ENCODE measurements around the gene DNTTIP2. TPM values are rescaled to one million over a fixed set of nuclear protein-coding genes. Genes with fewer than 3 reads are reported as not detected.

The DNTTIP2 gene
- total and polyA plus RNA-seq, 8 donors, result 8.7 to 107 (median 45.6) TPM

GRCh38 chr1:93841771-93842170 lies 37.2 kb downstream of the DNTTIP2 start:
- DNase-seq, result no peak
- H3K27ac ChIP-seq, result no peak overlapping the region
- TF ChIP-seq POLR2AphosphoS5 (IDR thresholded peaks at IDR 0.05) (no peak), POLR2A (IDR thresholded peaks at IDR 0.05) (no peak), CTCF (IDR thresholded peaks at IDR 0.05) (no peak), EP300 (IDR thresholded peaks at IDR 0.05) (no peak)
- intact Hi-C loops (cut with DNase I; ENCODE audit: low total_unique reads), result loop anchor here (10.0 kb wide), 1 partner anchor 207 kb away; no protein-coding TSS in a partner anchor
- no peaks in the 10 kb centered on the region for H3K36me3 ChIP-seq
- H3K27me3 ChIP-seq, result no peaks in the 10 kb centered on the region
- 94 to 97% (median 96%) methylated on average over 3 of the region's 3 CpGs for WGBS, 5 donors
- peaks cover 5 to 29% (median 21%) of the 10 kb centered on the region in 4 donors for H3K4me1 ChIP-seq
- H3K4me3 ChIP-seq, result no peak overlapping the region
- no peaks in the 10 kb centered on the region for H3K9me3 ChIP-seq

GRCh38 chr1:93840956-93841482 lies 38.0 kb downstream of the DNTTIP2 start:
- WGBS, 5 donors, result 87 to 96% (median 91%) methylated on average over 4 of the region's 4 CpGs
- no peak overlapping the region for H3K4me3 ChIP-seq
- no peaks in the 10 kb centered on the region for H3K36me3 ChIP-seq
- peaks cover 5 to 29% (median 19%) of the 10 kb centered on the region in 4 donors for H3K4me1 ChIP-seq
- intact Hi-C loops (cut with DNase I; ENCODE audit: low total_unique reads), result loop anchor here (10.0 kb wide), 1 partner anchor 206 kb away; no protein-coding TSS in a partner anchor
- H3K27me3 ChIP-seq, result no peaks in the 10 kb centered on the region
- no peaks in the 10 kb centered on the region for H3K9me3 ChIP-seq
- no peak overlapping the region for H3K27ac ChIP-seq
- TF ChIP-seq POLR2A (IDR thresholded peaks at IDR 0.05) (no peak), POLR2AphosphoS5 (IDR thresholded peaks at IDR 0.05) (no peak), EP300 (IDR thresholded peaks at IDR 0.05) (no peak), CTCF (IDR thresholded peaks at IDR 0.05) (no peak)
- no peak for DNase-seq

DNA sequence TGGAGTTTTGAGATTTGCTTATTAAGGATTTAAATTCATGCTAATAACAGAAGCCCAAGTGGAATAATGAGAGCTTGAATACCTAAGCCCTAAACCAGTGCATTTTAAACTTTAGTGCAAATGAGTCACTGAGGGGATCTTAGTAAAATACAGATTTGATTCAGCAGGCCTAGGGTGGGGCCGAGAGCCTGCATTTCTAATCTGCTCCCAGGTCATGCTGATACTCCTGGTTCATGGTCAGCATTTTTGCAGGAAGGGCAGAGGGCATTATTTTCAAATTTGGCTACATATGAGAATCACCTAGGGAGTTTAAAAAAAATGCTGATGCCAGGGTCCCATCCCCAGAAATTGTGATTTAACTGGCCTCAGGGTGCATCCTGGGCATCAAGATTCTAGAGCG lies 39.3 kb downstream of the DNTTIP2 start:
- no peaks in the 10 kb centered on the region for H3K27me3 ChIP-seq
- H3K4me1 ChIP-seq, result peaks cover 0 to 17% (median 8%) of the 10 kb centered on the region in 4 donors
- DNase-seq, result no peak
- intact Hi-C loops (cut with DNase I; ENCODE audit: low total_unique reads), result loop anchor here (10.0 kb wide), 1 partner anchor 205 kb away; no protein-coding TSS in a partner anchor
- 68 to 82% (median 79%) methylated on average over 2 of the region's 2 CpGs for WGBS, 5 donors
- no peaks in the 10 kb centered on the region for H3K36me3 ChIP-seq
- no peak overlapping the region for H3K27ac ChIP-seq
- H3K4me3 ChIP-seq, result no peak overlapping the region
- TF ChIP-seq POLR2A (IDR thresholded peaks at IDR 0.05), result no peak
- no peak for TF ChIP-seq EP300 (IDR thresholded peaks at IDR 0.05)
- no peak for TF ChIP-seq CTCF (IDR thresholded peaks at IDR 0.05)
- no peak for TF ChIP-seq POLR2AphosphoS5 (IDR thresholded peaks at IDR 0.05)
- peaks cover 0 to under 1% (median 0%) of the 10 kb centered on the region in 4 donors for H3K9me3 ChIP-seq

- Histone ChIP-seq H3K9me3 (peaks cover 0 to 5% (median 0%) of the 10 kb centered on the region in 4 donors), H3K36me3 (no peaks in the 10 kb centered on the region), H3K27ac (no peak overlapping the region), H3K4me3 (no peak overlapping the region), H3K27me3 (no peaks in the 10 kb centered on the region), H3K4me1 (peaks cover 0 to 12% (median 3%) of the 10 kb centered on the region in 4 donors)
- 14 to 39% (median 22%) methylated on average over 1 of the region's 1 CpG for WGBS, 5 donors
- no peak for DNase-seq
- TF ChIP-seq CTCF (IDR thresholded peaks at IDR 0.05) (no peak), EP300 (IDR thresholded peaks at IDR 0.05) (no peak), POLR2A (IDR thresholded peaks at IDR 0.05) (no peak), POLR2AphosphoS5 (IDR thresholded peaks at IDR 0.05) (no peak)
- intact Hi-C loops (cut with DNase I; ENCODE audit: low total_unique reads), result no loop called here
Measured at GRCh38 chr1:93839307-93839706, 39.7 kb downstream of the DNTTIP2 start.

Measured in stomach (tissue), 9 donors.